ENCODE results near the gene ARHGAP28.

The ARHGAP28 gene

GRCh38 chr18:6764382-6764781 is 34.9 kb downstream of the ARHGAP28 start:
- Histone ChIP-seq H3K4me3 (no peak overlapping the region), H3K4me1 (no peaks in the 10 kb centered on the region), H3K4me2 (no peak overlapping the region), H3K36me3 (no peaks in the 10 kb centered on the region), H4K20me1 (no peaks in the 10 kb centered on the region), H3K9me3 (no peaks in the 10 kb centered on the region), H3K9ac (no peak overlapping the region), H3K27me3 (no peaks in the 10 kb centered on the region), H3K27ac (no peak overlapping the region)
- no peak for TF ChIP-seq Cebpa-rat (IDR thresholded peaks at IDR 0.05)

DNA sequence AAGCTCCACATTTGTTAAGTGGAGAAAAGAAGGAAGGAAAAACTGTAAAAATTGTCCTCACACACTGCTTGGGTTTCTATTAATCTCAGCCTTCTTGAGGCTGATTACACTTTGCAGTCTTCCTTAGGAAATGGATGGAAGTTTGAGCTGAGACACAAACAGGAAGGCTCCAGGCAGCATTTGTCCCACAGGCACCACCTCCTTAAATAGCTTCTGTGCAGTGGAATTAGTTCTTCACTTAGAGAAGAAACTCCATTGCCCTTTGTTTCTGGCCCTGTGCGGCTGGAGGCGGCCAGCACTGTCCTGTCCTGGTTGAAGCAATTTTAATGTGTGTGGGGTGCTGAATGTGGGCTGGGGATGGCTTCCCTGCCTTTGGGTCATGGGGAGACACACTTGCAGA is 44.3 kb downstream of the ARHGAP28 start:
- H3K9ac ChIP-seq = no peak overlapping the region
- no peak overlapping the region for H3K27ac ChIP-seq

DNA sequence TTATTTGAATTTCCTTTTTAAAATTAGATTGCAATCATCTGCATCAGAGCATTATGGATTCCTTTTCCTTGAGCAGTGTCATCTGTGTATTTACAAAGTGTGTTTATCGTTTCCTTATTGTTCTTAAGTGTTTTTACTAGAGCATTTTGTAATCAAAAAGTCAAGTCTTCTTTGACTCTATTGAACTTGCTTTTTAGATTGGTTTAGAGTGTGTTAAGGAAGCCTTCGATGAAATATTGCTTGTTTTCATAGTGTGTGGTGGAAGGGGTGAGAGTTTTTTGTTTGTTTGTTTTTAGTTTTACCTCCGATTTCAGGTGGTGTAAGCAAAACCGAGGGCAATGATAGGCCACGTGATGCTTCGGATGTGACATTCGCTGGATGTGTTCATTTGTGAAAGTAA is 45.7 kb downstream of the ARHGAP28 start:
- Histone ChIP-seq H3K4me3 (no peak overlapping the region), H3K9ac (no peak overlapping the region), H3K27me3 (no peaks in the 10 kb centered on the region), H3K9me3 (no peaks in the 10 kb centered on the region), H3K27ac (no peak overlapping the region), H3K36me3 (no peaks in the 10 kb centered on the region), H3K4me1 (no peaks in the 10 kb centered on the region), H3K4me2 (no peak overlapping the region), H4K20me1 (no peaks in the 10 kb centered on the region)
- TF ChIP-seq Cebpa-rat (IDR thresholded peaks at IDR 0.05) = no peak

More for the DNA sequence above, 44.3 kb downstream of the ARHGAP28 start:
- Histone ChIP-seq H3K27me3 (no peaks in the 10 kb centered on the region), H3K4me1 (no peaks in the 10 kb centered on the region), H3K4me2 (no peak overlapping the region), H4K20me1 (no peaks in the 10 kb centered on the region), H3K4me3 (no peak overlapping the region), H3K36me3 (no peaks in the 10 kb centered on the region), H3K9me3 (no peaks in the 10 kb centered on the region)
- no peak for TF ChIP-seq Cebpa-rat (IDR thresholded peaks at IDR 0.05)

DNA sequence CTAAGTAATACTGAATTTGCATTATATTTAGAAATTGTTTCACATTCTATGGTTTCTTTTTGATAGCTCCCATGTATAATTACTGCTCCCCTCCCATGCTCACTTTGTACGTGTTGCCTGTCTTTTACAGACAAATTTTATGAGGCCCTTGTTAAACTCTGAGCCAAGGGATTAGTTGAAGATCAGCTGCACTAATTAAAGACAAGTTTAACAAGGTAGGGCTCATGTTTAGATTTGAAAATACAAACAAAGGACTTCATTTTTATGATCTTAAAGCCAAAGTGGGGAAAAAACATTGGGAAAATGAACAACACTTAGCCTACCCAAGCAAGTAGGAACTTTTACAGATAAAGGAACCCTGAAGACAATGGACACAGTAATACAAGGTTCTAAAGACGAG is 46.2 kb downstream of the ARHGAP28 start:
- H3K4me3 ChIP-seq = no peak overlapping the region
- no peak overlapping the region for H3K27ac ChIP-seq
- H3K27me3 ChIP-seq = no peaks in the 10 kb centered on the region
- H3K36me3 ChIP-seq = no peaks in the 10 kb centered on the region
- no peaks in the 10 kb centered on the region for H3K9me3 ChIP-seq
- TF ChIP-seq Cebpa-rat (IDR thresholded peaks at IDR 0.05) = no peak
- H3K4me2 ChIP-seq = no peak overlapping the region
- no peaks in the 10 kb centered on the region for H4K20me1 ChIP-seq
- no peaks in the 10 kb centered on the region for H3K4me1 ChIP-seq
- H3K9ac ChIP-seq = no peak overlapping the region

- no peak overlapping the region for H3K9ac ChIP-seq
- H3K9me3 ChIP-seq = no peaks in the 10 kb centered on the region
- H3K27me3 ChIP-seq = no peaks in the 10 kb centered on the region
- H3K27ac ChIP-seq = no peak overlapping the region
- H4K20me1 ChIP-seq = no peaks in the 10 kb centered on the region
- H3K4me3 ChIP-seq = no peak overlapping the region
- H3K36me3 ChIP-seq = no peaks in the 10 kb centered on the region
- no peak overlapping the region for H3K4me2 ChIP-seq
- H3K4me1 ChIP-seq = no peaks in the 10 kb centered on the region
- no peak for TF ChIP-seq Cebpa-rat (IDR thresholded peaks at IDR 0.05)
These were observed 46.7 kb downstream of the ARHGAP28 start for GRCh38 chr18:6776188-6776587.

DNA sequence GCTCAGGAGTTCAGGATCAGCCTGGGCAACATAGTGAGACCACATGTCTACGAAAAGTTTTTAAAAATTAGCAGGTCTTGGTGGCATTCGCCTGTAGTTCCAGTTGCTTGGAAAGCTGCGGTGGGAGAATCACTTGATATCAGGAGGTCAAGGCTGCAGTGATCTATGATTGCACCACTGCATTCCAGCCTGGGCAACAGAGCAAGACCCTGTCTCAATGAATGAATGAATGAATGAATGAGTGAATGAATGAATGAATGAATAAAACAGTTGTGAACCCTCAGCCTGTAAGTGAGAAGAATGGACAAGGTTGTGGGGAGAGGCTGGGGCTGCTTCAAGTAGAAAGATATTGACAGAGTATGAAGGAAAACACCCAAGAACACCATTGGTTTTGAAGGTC is 48.0 kb downstream of the ARHGAP28 start:
- Histone ChIP-seq H3K4me1 (no peaks in the 10 kb centered on the region), H3K4me3 (no peak overlapping the region), H3K27ac (no peak overlapping the region), H3K4me2 (no peak overlapping the region), H3K9ac (no peak overlapping the region), H4K20me1 (no peaks in the 10 kb centered on the region), H3K9me3 (no peaks in the 10 kb centered on the region), H3K36me3 (no peaks in the 10 kb centered on the region), H3K27me3 (no peaks in the 10 kb centered on the region)
- no peak for TF ChIP-seq Cebpa-rat (IDR thresholded peaks at IDR 0.05)

- H4K20me1 ChIP-seq = no peaks in the 10 kb centered on the region
- no peaks in the 10 kb centered on the region for H3K4me1 ChIP-seq
- H3K27me3 ChIP-seq = no peaks in the 10 kb centered on the region
- no peak overlapping the region for H3K4me3 ChIP-seq
- no peak overlapping the region for H3K27ac ChIP-seq
- no peak overlapping the region for H3K9ac ChIP-seq
- no peak for TF ChIP-seq Cebpa-rat (IDR thresholded peaks at IDR 0.05)
- H3K36me3 ChIP-seq = no peaks in the 10 kb centered on the region
- no peaks in the 10 kb centered on the region for H3K9me3 ChIP-seq
- no peak overlapping the region for H3K4me2 ChIP-seq
These were observed 49.1 kb downstream of the ARHGAP28 start for GRCh38 chr18:6778459-6779247.

- Histone ChIP-seq H3K27me3 (no peaks in the 10 kb centered on the region), H3K4me1 (no peaks in the 10 kb centered on the region), H3K4me2 (no peak overlapping the region), H3K9me3 (no peaks in the 10 kb centered on the region), H3K9ac (no peak overlapping the region), H3K27ac (no peak overlapping the region), H3K4me3 (no peak overlapping the region), H3K36me3 (no peaks in the 10 kb centered on the region), H4K20me1 (no peaks in the 10 kb centered on the region)
- TF ChIP-seq Cebpa-rat (IDR thresholded peaks at IDR 0.05) = no peak
These were observed 51.7 kb downstream of the ARHGAP28 start for GRCh38 chr18:6781142-6781714.

DNA sequence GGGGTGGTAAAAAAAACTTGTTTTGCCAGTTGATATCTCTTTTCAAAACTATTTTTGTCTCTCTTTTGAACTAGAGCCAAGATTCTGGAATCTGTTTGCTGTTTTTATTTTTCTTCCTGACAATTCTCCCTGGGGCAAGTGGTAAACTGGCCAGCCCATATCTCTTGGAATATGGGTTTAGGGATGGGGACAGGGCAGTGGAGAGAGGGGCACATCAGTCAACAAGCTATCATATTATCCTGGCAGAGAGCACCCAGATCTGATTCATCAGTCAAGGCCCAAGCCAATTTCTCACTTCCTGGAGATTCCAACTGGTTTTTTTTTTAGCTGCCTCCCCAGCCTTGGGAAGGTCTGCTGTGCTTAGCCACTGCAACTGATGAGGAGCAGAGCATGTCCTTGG is 52.3 kb downstream of the ARHGAP28 start:
- Histone ChIP-seq H4K20me1 (no peaks in the 10 kb centered on the region), H3K27me3 (no peaks in the 10 kb centered on the region), H3K27ac (no peak overlapping the region), H3K9me3 (no peaks in the 10 kb centered on the region), H3K4me3 (no peak overlapping the region), H3K4me2 (no peak overlapping the region), H3K4me1 (no peaks in the 10 kb centered on the region), H3K36me3 (no peaks in the 10 kb centered on the region), H3K9ac (no peak overlapping the region)
- TF ChIP-seq Cebpa-rat (IDR thresholded peaks at IDR 0.05) = no peak

- Histone ChIP-seq H3K4me1 (no peaks in the 10 kb centered on the region), H3K4me3 (no peak overlapping the region), H3K27me3 (no peaks in the 10 kb centered on the region), H3K27ac (no peak overlapping the region), H3K9me3 (no peaks in the 10 kb centered on the region), H4K20me1 (no peaks in the 10 kb centered on the region), H3K9ac (no peak overlapping the region), H3K4me2 (no peak overlapping the region), H3K36me3 (no peaks in the 10 kb centered on the region)
- no peak for TF ChIP-seq Cebpa-rat (IDR thresholded peaks at IDR 0.05)
These were observed 53.3 kb downstream of the ARHGAP28 start for GRCh38 chr18:6782861-6783260.

Data from BLaER1 (cell line).